B cell (primary cell): ENCODE results near the gene KCNH6. TPM values are rescaled to one million over a fixed set of nuclear protein-coding genes. Genes with fewer than 3 reads are reported as not detected.

ENCODE experiments used
- ATAC-seq: fragments of 200-7000 bp; cut with Tn5 transposase; one replicate; pipeline ENCODE4 v1.10.0; 2021; ENCODE audit warnings: low read depth, mild to moderate bottlenecking, moderate number of reproducible peaks, moderate library complexity
- CTCF ChIA-PET: fragments of 350-600 bp; sonication (Branson Sonifier 250); formaldehyde crosslinking; loops from one replicate; lab custom pipeline; 2021; ENCODE audit warnings: antibody characterized with exemption, inconsistent platforms; lab: Charles Lee
- POLR2A ChIA-PET: fragments of 350-600 bp; sonication (Branson Sonifier 250); formaldehyde crosslinking; loops from one replicate; lab custom pipeline; 2021; ENCODE audit warnings: antibody characterized with exemption; lab: Charles Lee
- DNase-seq: peaks from one replicate; pipeline ENCODE4 v3.0.0; 2013
- H2AFZ ChIP-seq: 2 replicates; pipeline ENCODE4 v1.6.1; 2012; ENCODE audit warnings: mild to moderate bottlenecking, low read depth, low read length; ENCODE audit not compliant: insufficient read depth, poor library complexity, severe bottlenecking
- H3K27ac ChIP-seq, 2 donors: 1 replicate in 1 of 2; 2 replicates in 1 of 2; pipeline ENCODE4 v1.5.1; 2012 to 2013; ENCODE audit warnings: low read length in 2 of 2, mild to moderate bottlenecking in 2 of 2, moderate library complexity in 1 of 2
- H3K27me3 ChIP-seq, 4 experiments: fragments of 200-600 bp in 1 of 4; sonication (generic) in 1 of 4; replicated peaks in 1 of 4; 1 replicate in 2 of 4; 2 replicates in 2 of 4; pipeline versions ENCODE4 v1.6.1 to v1.7.0; 2013 to 2016; ENCODE audit warnings: low read length in 3 of 4, mild to moderate bottlenecking in 2 of 4, mixed read lengths in 1 of 4, moderate library complexity in 1 of 4; ENCODE audit not compliant: insufficient read depth in 4 of 4, control insufficient read depth in 3 of 4; ENCODE audit errors: control extremely low read depth in 1 of 4
- H3K36me3 ChIP-seq, 2 experiments: replicated peaks in 1 of 2; 1 replicate in 1 of 2; 2 replicates in 1 of 2; pipeline versions ENCODE4 v1.6.1 to v1.7.1; 2013; ENCODE audit warnings: low read length in 1 of 2; ENCODE audit not compliant: insufficient read depth in 2 of 2, control insufficient read depth in 1 of 2; ENCODE audit errors: control extremely low read depth in 1 of 2, extremely low read depth in 1 of 2
- H3K4me1 ChIP-seq, 2 donors: fragments of 200-600 bp in 1 of 2; sonication (generic) in 1 of 2; 1 replicate in 1 of 2; 2 replicates in 1 of 2; pipeline versions ENCODE4 v1.5.1 to v1.6.1; 2013 to 2017; ENCODE audit warnings: low read length in 2 of 2; ENCODE audit not compliant: control insufficient read depth in 2 of 2, insufficient read depth in 2 of 2
- H3K4me2 ChIP-seq: replicated peaks from 2 replicates; pipeline ENCODE3; 2012; ENCODE audit warnings: mild to moderate bottlenecking, low read depth, low read length; ENCODE audit not compliant: poor library complexity, severe bottlenecking
- H3K4me3 ChIP-seq, 5 experiments: fragments of 200-600 bp in 1 of 5; sonication (generic) in 1 of 5; 1 replicate in 3 of 5; 2 replicates in 2 of 5; pipeline versions ENCODE4 v1.5.1 to v1.7.0; 2011 to 2016; ENCODE audit warnings: low read length in 4 of 5, mild to moderate bottlenecking in 4 of 5, low read depth in 2 of 5, control low read depth in 1 of 5, moderate library complexity in 1 of 5; ENCODE audit not compliant: insufficient read depth in 1 of 5; ENCODE audit errors: control extremely low read depth in 1 of 5, extremely low read depth in 1 of 5
- H3K79me2 ChIP-seq: fragments of 200-600 bp; sonication (generic); one replicate; pipeline ENCODE4 v1.6.0; 2016; ENCODE audit warnings: low read length; ENCODE audit not compliant: control insufficient read depth, insufficient read depth
- H3K9ac ChIP-seq: fragments of 200-600 bp; sonication (generic); 2 replicates; pipeline ENCODE4 v1.6.1; 2017; ENCODE audit warnings: mild to moderate bottlenecking, low read length, moderate library complexity
- H3K9me3 ChIP-seq, 3 donors: one replicate each; pipeline versions ENCODE4 v1.6.1 to v1.7.1; 2013; ENCODE audit warnings: low read length in 2 of 3; ENCODE audit not compliant: control insufficient read depth in 2 of 3, insufficient read depth in 1 of 3; ENCODE audit errors: control extremely low read depth in 1 of 3
- H4K20me1 ChIP-seq: 2 replicates; pipeline ENCODE4 v1.6.0; 2012; ENCODE audit warnings: mild to moderate bottlenecking, low read length; ENCODE audit not compliant: insufficient read depth, control insufficient read depth, poor library complexity, severe bottlenecking
- H3K27ac Mint-ChIP-seq: one replicate; pipeline ENCODE4 v1.8.0; 2021; ENCODE audit warnings: mixed read lengths
- H3K27me3 Mint-ChIP-seq: one replicate; pipeline ENCODE4 v1.8.0; 2021; ENCODE audit warnings: mixed read lengths
- H3K4me1 Mint-ChIP-seq: one replicate; pipeline ENCODE4 v1.8.0; 2021; ENCODE audit warnings: mixed read lengths
- H3K4me3 Mint-ChIP-seq: one replicate; pipeline ENCODE4 v1.8.0; 2021; ENCODE audit warnings: mixed read lengths
- H3K9me3 Mint-ChIP-seq: one replicate; pipeline ENCODE4 v1.8.0; 2022; ENCODE audit warnings: mixed read lengths; ENCODE audit not compliant: insufficient read depth
- EZH2 ChIP-seq: IDR thresholded peaks from 2 replicates; pipeline ENCODE4 v1.6.1; 2012; ENCODE audit warnings: borderline replicate concordance, low read depth, mild to moderate bottlenecking, moderate library complexity, low read length; ENCODE audit not compliant: insufficient read depth, poor library complexity, severe bottlenecking
- WGBS: methylation state at CpG from one replicate; pipeline ENCODE4 v1.1.5; 2013; ENCODE audit warnings: missing lambda C conversion rate; ENCODE audit not compliant: insufficient coverage; 5-methylcytosine and 5-hydroxymethylcytosine counted together
- intact Hi-C: fragments of 100-400 bp; cut with micrococcal nuclease; formaldehyde crosslinking; loops from one replicate; pipeline ENCODE4 v1.10.0; 2022
- polyA plus RNA-seq: library from polyadenylated mRNA; depleted of rRNA; stranded (reverse); fragments of >200 nt; gene quantifications from 2 replicates; pipeline ENCODE4 v1.2.3, GENCODE V29; 2012
- total RNA-seq, 2 donors: library from RNA; stranded (reverse); fragments of 120-200 nt in 1 of 2; gene quantifications; 1 replicate in 1 of 2; 2 replicates in 1 of 2; pipeline versions ENCODE4 v1.2.3 to v1.2.4, GENCODE V29; 2013 to 2022
- TF ChIP-seq, protein P1 (sequence below): fragments of 200-600 bp; IDR thresholded peaks from one replicate; pipeline ENCODE4 v1.8.0; 2022; ENCODE audit warnings: antibody characterized with exemption, mild to moderate bottlenecking

The KCNH6 gene
- total and polyA plus RNA-seq, 2 donors (not counting 1 experiment from before 2014, with no cell fraction given) = not detected

DNA sequence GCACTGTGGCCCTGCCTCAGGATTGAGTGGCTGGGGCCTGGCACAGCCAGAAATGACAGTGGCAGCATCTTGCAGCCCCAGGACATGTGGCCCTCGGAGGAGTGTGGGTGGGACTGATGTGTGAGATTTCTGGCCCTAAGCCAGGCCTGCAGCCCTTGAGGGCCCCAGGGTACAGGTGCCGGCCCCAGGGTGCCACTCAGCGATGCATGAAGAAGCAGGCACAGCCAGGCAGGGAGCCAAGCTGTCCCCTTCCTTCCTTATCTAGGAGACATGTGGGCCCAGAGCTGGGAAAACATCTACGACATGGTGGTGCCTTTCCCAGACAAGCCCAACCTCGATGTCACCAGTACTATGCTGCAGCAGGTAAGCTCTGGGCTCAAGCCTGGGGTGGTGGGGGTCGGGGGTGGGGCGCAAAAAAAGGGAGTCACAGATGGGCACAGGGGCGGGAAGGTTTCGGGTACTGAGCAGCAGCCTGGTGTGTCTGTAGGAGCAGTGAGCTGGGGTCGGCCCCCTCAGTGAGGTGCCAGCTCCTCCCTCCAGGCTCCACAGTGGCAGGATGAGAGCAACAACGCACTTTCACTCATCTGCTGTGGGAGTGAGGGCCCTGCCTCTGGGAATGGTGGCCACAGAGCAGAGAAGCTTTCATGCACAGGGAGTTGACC is 42.2 kb upstream of the KCNH6 start:
- Histone ChIP-seq H3K4me3 (no peak overlapping the region), H3K27me3 (peaks cover 0 to 42% (median 13%) of the 10 kb centered on the region in 4 experiments), H3K27ac (no peak overlapping the region), H3K79me2 (no peaks in the 10 kb centered on the region), H2AFZ (no peak overlapping the region), H3K9ac (no peak overlapping the region), H3K9me3 (no peaks in the 10 kb centered on the region), H3K4me1 (peaks cover 20% of the 10 kb centered on the region in 2 donors), H3K36me3 (no peaks in the 10 kb centered on the region), H3K4me2 (no peak overlapping the region), H4K20me1 (no peaks in the 10 kb centered on the region)
- 58% methylated on average over 7 of the region's 11 CpGs for WGBS
- H3K27ac Mint-ChIP-seq = no peak overlapping the region
- H3K4me1 Mint-ChIP-seq = peaks cover 18% of the 10 kb centered on the region
- intact Hi-C loops = no loop called here
- no peaks in the 10 kb centered on the region for H3K9me3 Mint-ChIP-seq
- TF ChIP-seq EZH2 = no peak
- TF ChIP-seq, protein P1, sequence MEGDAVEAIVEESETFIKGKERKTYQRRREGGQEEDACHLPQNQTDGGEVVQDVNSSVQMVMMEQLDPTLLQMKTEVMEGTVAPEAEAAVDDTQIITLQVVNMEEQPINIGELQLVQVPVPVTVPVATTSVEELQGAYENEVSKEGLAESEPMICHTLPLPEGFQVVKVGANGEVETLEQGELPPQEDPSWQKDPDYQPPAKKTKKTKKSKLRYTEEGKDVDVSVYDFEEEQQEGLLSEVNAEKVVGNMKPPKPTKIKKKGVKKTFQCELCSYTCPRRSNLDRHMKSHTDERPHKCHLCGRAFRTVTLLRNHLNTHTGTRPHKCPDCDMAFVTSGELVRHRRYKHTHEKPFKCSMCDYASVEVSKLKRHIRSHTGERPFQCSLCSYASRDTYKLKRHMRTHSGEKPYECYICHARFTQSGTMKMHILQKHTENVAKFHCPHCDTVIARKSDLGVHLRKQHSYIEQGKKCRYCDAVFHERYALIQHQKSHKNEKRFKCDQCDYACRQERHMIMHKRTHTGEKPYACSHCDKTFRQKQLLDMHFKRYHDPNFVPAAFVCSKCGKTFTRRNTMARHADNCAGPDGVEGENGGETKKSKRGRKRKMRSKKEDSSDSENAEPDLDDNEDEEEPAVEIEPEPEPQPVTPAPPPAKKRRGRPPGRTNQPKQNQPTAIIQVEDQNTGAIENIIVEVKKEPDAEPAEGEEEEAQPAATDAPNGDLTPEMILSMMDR = no peak
- no peak for DNase-seq
- H3K27me3 Mint-ChIP-seq = peaks cover 28% of the 10 kb centered on the region
- H3K4me3 Mint-ChIP-seq = no peak overlapping the region
- ATAC-seq = no peak
- ChIA-PET POLR2A (no interaction called here), CTCF (interaction anchor here (1.4 to 8.7 kb wide), 2 partner anchors 46 to 56 kb away, joined by 4 to 158 read pairs; no protein-coding TSS in a partner anchor)

DNA sequence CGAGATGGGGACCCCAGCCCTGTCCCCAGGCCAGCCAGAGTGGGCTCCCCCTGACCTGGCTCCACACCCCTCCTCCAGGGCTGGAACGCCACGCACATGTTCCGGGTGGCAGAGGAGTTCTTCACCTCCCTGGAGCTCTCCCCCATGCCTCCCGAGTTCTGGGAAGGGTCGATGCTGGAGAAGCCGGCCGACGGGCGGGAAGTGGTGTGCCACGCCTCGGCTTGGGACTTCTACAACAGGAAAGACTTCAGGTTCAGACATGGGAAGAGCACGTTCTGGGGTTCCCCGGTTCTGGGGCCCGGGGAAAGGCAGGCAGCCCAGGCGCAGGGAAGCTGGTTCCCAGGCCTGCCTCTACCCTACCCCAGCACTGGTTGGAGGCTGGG is 41.7 kb upstream of the KCNH6 start:
- ATAC-seq = no peak

More for the DNA sequence above, 41.7 kb upstream of the KCNH6 start:
- Histone ChIP-seq H3K79me2 (no peaks in the 10 kb centered on the region), H3K36me3 (no peaks in the 10 kb centered on the region), H3K27me3 (peaks cover 0 to 38% (median 12%) of the 10 kb centered on the region in 4 experiments), H3K4me3 (no peak overlapping the region), H3K9ac (no peak overlapping the region), H2AFZ (no peak overlapping the region), H3K27ac (no peak overlapping the region), H4K20me1 (no peaks in the 10 kb centered on the region), H3K4me1 (peaks cover 20 to 22% of the 10 kb centered on the region in 2 donors), H3K9me3 (no peaks in the 10 kb centered on the region), H3K4me2 (no peak overlapping the region)
- ChIA-PET POLR2A (no interaction called here), CTCF (interaction anchor here (1.4 to 8.7 kb wide), 2 partner anchors 46 to 56 kb away, joined by 4 to 158 read pairs; no protein-coding TSS in a partner anchor)
- 94% methylated on average over 14 of the region's 16 CpGs for WGBS
- H3K27me3 Mint-ChIP-seq = peaks cover 28% of the 10 kb centered on the region
- TF ChIP-seq, protein P1 = no peak
- TF ChIP-seq EZH2 = no peak
- no peak overlapping the region for H3K27ac Mint-ChIP-seq
- H3K4me3 Mint-ChIP-seq = no peak overlapping the region
- no peak for DNase-seq
- H3K9me3 Mint-ChIP-seq = no peaks in the 10 kb centered on the region
- peaks cover 20% of the 10 kb centered on the region for H3K4me1 Mint-ChIP-seq
- intact Hi-C loops = no loop called here
